K562 treated with DMSO at 1 percent for 4 hours (cell line): ENCODE data around the gene UCN. TPM values are rescaled to one million over a fixed set of nuclear protein-coding genes. Genes with fewer than 3 reads are reported as not detected.

ENCODE experiments used
- total RNA-seq: library from RNA; unstranded; fragments of 300-600 nt; gene quantifications from 2 replicates; pipeline ENCODE4 v1.2.3, GENCODE V29; 2022; ENCODE audit not compliant: insufficient read depth

UCN gene
- 5.5 and 7.0 TPM in 2 replicates for total RNA-seq

GRCh38 chr2:27308359-27308881 lies at the start of gene UCN:
Gene UCN, minus strand, starts transcription at chr2:27308445. Its CDS starts 550 bp downstream, at chr2:27307895.

GRCh38 chr2:27356382-27357181 lies 48.3 kb upstream of the UCN start, which contains the start of gene GTF3C2:
Gene GTF3C2, minus strand, starts transcription at chr2:27356764. Its CDS starts 13,210 bp downstream, at chr2:27343554.

GRCh38 chr2:27322766-27323595 lies 14.7 kb upstream of the UCN start, which contains the start of gene MPV17:
Gene MPV17, minus strand, starts transcription at chr2:27323097. Its CDS starts 580 bp downstream, at chr2:27322517.

GRCh38 chr2:27281855-27282559 lies 26.2 kb downstream of the UCN start, which contains the start of gene TRIM54:
Gene TRIM54, plus strand, starts transcription at chr2:27282429. Its CDS starts 303 bp downstream, at chr2:27282732.

GRCh38 chr2:27275211-27276150 lies 32.8 kb downstream of the UCN start, which contains the start of gene DNAJC5G:
Gene DNAJC5G, plus strand, starts transcription at chr2:27275433. Its CDS starts 1,296 bp downstream, at chr2:27276729.

GRCh38 chr2:27262379-27263286 lies 45.6 kb downstream of the UCN start, which contains the start of gene SLC30A3:
Gene SLC30A3, minus strand, starts transcription at chr2:27263047. Its CDS starts 141 bp downstream, at chr2:27262906.

Other genes with a start within 250 kb of the UCN start
- gene OST4, start 236.8 kb downstream of the UCN start, total RNA-seq: 210 and 258 TPM in 2 replicates
- gene EMILIN1, start 229.8 kb downstream of the UCN start, total RNA-seq: 1.2 and 1.4 TPM in 2 replicates
- gene KHK, start 221.7 kb downstream of the UCN start, total RNA-seq: 17.1 and 19.4 TPM in 2 replicates
- 1.3 TPM in 1 of 2 replicates, not detected in the other for gene CGREF1, start 189.3 kb downstream of the UCN start, total RNA-seq
- not detected in 2 replicates for gene ABHD1, start 184.6 kb downstream of the UCN start, total RNA-seq
- gene PREB, start 173.8 kb downstream of the UCN start, total RNA-seq: 71.3 and 72.7 TPM in 2 replicates
- not detected in 2 replicates for gene PRR30, start 169.0 kb downstream of the UCN start, total RNA-seq
- not detected in 2 replicates for gene TCF23, start 159.4 kb downstream of the UCN start, total RNA-seq
- 87.2 and 192 TPM in 2 replicates for gene ATRAID, start 96.4 kb downstream of the UCN start, total RNA-seq
- gene SLC5A6, start 96.2 kb downstream of the UCN start, total RNA-seq: 36.2 and 42.0 TPM in 2 replicates
- gene CAD, start 91.1 kb downstream of the UCN start, total RNA-seq: 56.2 and 60.6 TPM in 2 replicates
- 0.60 and 1.5 TPM in 2 replicates for gene SLC30A3, start 45.4 kb downstream of the UCN start, total RNA-seq
- not detected in 2 replicates for gene DNAJC5G, start 33.0 kb downstream of the UCN start, total RNA-seq
- gene TRIM54, start 26.0 kb downstream of the UCN start, total RNA-seq: not detected in 2 replicates
- gene MPV17, start 14.7 kb upstream of the UCN start, total RNA-seq: 62.7 and 64.9 TPM in 2 replicates
- 36.2 and 43.2 TPM in 2 replicates for gene GTF3C2, start 48.3 kb upstream of the UCN start, total RNA-seq
- 46.9 and 57.9 TPM in 2 replicates for gene EIF2B4, start 61.9 kb upstream of the UCN start, total RNA-seq
- gene SNX17, start 62.2 kb upstream of the UCN start, total RNA-seq: 72.9 and 81.1 TPM in 2 replicates
- gene ZNF513, start 72.3 kb upstream of the UCN start, total RNA-seq: 10.0 and 12.0 TPM in 2 replicates
- 126 and 139 TPM in 2 replicates for gene PPM1G, start 101.1 kb upstream of the UCN start, total RNA-seq
- 56.6 and 73.3 TPM in 2 replicates for gene NRBP1, start 120.2 kb upstream of the UCN start, total RNA-seq
- 1.9 TPM in 2 replicates for gene KRTCAP3, start 133.9 kb upstream of the UCN start, total RNA-seq
- 7.5 and 11.8 TPM in 2 replicates for gene IFT172, start 181.3 kb upstream of the UCN start, total RNA-seq
- 19.7 and 20.8 TPM in 2 replicates for gene FNDC4, start 186.8 kb upstream of the UCN start, total RNA-seq
- 0.75 TPM in 1 of 2 replicates, not detected in the other for gene GCKR, start 188.4 kb upstream of the UCN start, total RNA-seq